ENCODE results near the gene POLE. TPM values are rescaled to one million over a fixed set of nuclear protein-coding genes. Genes with fewer than 3 reads are reported as not detected.
A peak's percentile ranks its signal among the peaks of the same experiment; 100 is the strongest.

The POLE gene
- total and polyA plus RNA-seq, 8 donors: 29.2 to 60.5 (median 56.0) TPM

DNA sequence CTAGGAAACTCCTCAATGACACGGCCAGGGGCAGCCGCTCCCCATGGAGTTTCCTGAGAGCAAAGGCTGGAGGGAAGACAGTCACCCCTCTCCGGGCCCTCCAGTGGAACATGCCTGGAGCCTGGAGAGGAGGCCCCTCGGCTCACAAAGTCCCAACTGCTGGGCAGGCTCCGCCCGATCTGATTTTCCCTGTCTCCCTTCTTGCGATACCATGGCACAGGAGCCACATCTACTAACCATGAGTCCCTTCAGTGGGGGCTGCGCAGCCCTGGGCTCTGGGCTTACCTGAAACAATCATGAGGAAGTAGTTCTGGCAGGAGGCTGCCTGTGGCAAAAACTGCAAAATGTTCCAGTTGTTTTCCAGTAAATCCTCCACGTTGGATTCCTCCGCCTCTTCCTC, 53.2 kb downstream of the POLE start:
- DNase-seq (peak in 1 of 4 donors; percentile 25), ATAC-seq (no peak)
- H3K36me3 ChIP-seq: peaks cover 0 to 97% of the 10 kb centered on the region in 2 donors
- intact Hi-C loops (cut with DNase I): no loop called here
- no peak overlapping the region for H3K4me3 ChIP-seq
- H3K9me3 ChIP-seq: no peaks in the 10 kb centered on the region
- TF ChIP-seq, protein P1, sequence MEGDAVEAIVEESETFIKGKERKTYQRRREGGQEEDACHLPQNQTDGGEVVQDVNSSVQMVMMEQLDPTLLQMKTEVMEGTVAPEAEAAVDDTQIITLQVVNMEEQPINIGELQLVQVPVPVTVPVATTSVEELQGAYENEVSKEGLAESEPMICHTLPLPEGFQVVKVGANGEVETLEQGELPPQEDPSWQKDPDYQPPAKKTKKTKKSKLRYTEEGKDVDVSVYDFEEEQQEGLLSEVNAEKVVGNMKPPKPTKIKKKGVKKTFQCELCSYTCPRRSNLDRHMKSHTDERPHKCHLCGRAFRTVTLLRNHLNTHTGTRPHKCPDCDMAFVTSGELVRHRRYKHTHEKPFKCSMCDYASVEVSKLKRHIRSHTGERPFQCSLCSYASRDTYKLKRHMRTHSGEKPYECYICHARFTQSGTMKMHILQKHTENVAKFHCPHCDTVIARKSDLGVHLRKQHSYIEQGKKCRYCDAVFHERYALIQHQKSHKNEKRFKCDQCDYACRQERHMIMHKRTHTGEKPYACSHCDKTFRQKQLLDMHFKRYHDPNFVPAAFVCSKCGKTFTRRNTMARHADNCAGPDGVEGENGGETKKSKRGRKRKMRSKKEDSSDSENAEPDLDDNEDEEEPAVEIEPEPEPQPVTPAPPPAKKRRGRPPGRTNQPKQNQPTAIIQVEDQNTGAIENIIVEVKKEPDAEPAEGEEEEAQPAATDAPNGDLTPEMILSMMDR (IDR thresholded peaks at IDR 0.05): no peak
- no peak overlapping the region for H3K27ac ChIP-seq
- H3K4me1 ChIP-seq: no peaks in the 10 kb centered on the region
- no peaks in the 10 kb centered on the region for H3K27me3 ChIP-seq

DNA sequence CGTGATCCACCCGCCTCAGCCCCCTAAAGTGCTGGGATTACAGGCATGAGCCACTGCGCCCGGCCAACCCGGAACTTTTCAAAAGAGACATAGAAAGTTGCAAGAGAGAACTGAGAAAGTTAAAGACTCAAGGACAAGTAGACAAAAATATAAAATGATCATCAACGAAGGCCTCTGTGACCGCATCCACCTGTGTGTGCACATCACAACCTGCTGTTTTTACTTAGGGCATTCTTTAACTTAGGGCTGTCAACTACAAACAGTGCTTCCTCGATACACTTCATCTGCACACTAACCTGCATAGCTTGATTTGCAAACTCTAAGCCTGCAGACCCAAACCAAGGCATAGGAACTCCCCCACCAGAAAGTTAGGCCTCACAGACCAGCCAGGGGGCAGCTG, 53.7 kb downstream of the POLE start:
- H3K27ac ChIP-seq: no peak overlapping the region
- peaks cover 0 to 99% of the 10 kb centered on the region in 2 donors for H3K36me3 ChIP-seq
- no peak for ATAC-seq
- no peaks in the 10 kb centered on the region for H3K9me3 ChIP-seq
- H3K27me3 ChIP-seq: no peaks in the 10 kb centered on the region
- no peak overlapping the region for H3K4me3 ChIP-seq
- TF ChIP-seq, protein P1 (IDR thresholded peaks at IDR 0.05): no peak
- intact Hi-C loops (cut with DNase I): no loop called here
- no peak for DNase-seq
- no peaks in the 10 kb centered on the region for H3K4me1 ChIP-seq

DNA sequence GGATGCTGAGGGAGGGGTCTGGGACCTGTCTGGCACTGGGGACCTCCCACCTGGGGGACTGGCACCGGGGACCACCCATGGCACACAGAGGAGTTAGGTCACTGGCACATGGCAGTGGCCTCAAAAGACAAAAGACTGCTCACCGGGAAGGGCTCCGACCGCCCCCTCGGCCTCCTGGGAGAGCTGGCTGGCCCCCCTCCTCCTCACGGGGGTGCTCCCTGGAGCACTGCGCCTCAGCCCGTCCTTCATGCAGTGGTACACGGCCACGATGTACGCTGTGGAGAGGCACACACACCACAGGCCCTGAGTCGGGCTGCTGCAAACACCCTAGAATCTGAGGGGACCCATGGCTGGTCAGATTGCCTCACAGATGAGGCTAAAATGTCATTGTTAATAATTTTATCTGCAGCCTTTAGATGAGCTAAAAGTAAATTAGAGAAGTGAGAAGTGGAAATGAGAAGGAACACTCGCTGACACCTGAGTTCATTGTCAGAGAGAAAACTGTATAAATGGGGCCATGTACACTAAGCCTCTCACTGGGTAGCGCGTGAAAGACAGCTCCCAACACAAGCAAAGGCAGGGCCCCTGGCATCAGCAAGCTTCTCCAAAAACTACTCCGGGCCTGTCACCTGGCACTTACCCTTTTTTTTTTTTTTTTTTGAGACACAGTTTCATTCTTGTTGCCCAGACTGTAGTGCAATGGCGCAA, 54.5 kb downstream of the POLE start:
- H3K27ac ChIP-seq: no peak overlapping the region
- DNase-seq (peak in 1 of 4 donors; percentile 29), ATAC-seq (no peak)
- TF ChIP-seq, protein P1 (IDR thresholded peaks at IDR 0.05): no peak
- intact Hi-C loops (cut with DNase I): no loop called here
- H3K4me3 ChIP-seq: no peak overlapping the region
- H3K36me3 ChIP-seq: peaks cover 0 to 91% of the 10 kb centered on the region in 2 donors
- H3K9me3 ChIP-seq: no peaks in the 10 kb centered on the region
- no peaks in the 10 kb centered on the region for H3K27me3 ChIP-seq
- H3K4me1 ChIP-seq: no peaks in the 10 kb centered on the region

DNA sequence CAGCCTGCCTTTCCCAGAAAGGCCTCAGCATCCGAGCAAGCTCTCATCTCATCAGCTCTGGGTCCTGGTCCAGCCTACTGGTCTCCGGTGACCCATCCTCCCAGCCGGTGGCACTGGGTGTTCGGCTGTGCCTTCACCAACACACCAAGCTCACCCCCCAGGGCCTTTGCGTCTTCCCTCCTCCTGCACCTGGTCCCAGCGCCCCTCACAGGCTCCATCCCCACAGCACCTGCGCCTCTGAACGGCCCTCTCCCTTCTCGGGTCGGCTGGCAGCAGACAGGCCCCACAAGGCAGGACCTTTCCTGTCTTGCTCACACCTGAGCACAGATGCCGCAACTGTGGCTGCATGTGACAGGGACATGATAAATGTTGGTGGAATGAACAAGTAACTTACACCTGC, 55.5 kb downstream of the POLE start:
- DNase-seq: peak in 1 of 4 donors; percentile 28
- no peak for ATAC-seq
- intact Hi-C loops (cut with DNase I): no loop called here
- no peaks in the 10 kb centered on the region for H3K4me1 ChIP-seq
- no peaks in the 10 kb centered on the region for H3K9me3 ChIP-seq
- TF ChIP-seq, protein P1 (IDR thresholded peaks at IDR 0.05): no peak
- no peak overlapping the region for H3K27ac ChIP-seq
- peaks cover 0 to 85% of the 10 kb centered on the region in 2 donors for H3K36me3 ChIP-seq
- no peaks in the 10 kb centered on the region for H3K27me3 ChIP-seq
- no peak overlapping the region for H3K4me3 ChIP-seq

DNA sequence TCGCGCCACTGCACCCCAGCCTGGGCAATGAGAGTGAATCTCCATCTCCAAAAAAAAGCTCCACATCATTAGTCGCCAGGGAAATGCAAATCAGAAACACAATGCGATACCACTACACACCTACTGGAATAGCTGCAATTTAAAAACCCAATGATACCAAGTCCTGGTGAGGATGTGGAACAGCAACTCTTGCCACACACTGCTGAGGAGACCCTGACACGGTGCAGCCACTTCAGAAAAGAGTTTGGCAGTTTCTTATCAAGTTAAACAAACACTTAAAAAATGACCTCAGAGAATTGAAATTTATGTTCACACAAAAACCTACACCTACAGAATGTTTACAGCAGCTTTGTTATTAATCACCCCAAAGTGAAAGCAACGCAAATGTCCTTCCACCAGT, 56.5 kb downstream of the POLE start:
- TF ChIP-seq, protein P1 (IDR thresholded peaks at IDR 0.05): no peak
- H3K27me3 ChIP-seq: no peaks in the 10 kb centered on the region

More for the DNA sequence above, 56.5 kb downstream of the POLE start:
- Histone ChIP-seq H3K36me3 (peaks cover 0 to 82% of the 10 kb centered on the region in 2 donors), H3K4me3 (no peak overlapping the region), H3K27ac (no peak overlapping the region), H3K4me1 (no peaks in the 10 kb centered on the region), H3K9me3 (no peaks in the 10 kb centered on the region)
- DNase-seq: no peak
- intact Hi-C loops (cut with DNase I): no loop called here
- ATAC-seq: peak; percentile 42
